ENCODE measurements around the gene IZUMO1.

DNA sequence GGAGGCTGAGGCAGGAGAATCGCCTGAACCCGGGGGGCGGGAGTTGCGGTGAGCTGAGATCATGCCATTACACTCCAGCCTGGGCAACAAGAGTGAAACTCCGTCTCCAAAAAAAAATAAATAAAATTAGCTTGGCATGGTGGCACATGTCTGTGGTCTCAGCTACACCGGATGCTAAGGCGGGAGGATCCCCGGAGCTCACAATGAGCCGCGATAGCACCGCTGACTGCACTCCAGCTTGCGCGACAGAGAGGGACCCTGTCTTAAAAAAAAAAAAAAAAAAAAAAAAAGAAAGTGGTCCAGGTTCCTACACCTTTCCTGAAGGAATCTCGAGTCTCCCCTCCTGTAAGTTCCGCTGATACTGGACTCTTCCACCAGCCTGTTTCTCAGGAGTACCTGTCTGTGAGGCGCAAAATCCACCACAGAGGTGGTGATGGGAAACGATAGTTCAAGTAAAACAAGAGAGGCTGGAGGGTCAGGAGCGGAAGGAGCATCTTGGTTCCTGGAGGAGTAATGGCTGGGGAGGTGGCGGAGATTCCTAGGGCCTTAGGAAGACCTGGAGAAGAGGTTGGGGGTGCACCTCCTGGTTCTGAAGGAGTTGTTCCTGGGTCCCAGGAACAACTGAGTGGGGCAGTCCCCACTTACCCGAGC, 5.3 kb upstream of the IZUMO1 start:
- TF ChIP-seq, protein P1, sequence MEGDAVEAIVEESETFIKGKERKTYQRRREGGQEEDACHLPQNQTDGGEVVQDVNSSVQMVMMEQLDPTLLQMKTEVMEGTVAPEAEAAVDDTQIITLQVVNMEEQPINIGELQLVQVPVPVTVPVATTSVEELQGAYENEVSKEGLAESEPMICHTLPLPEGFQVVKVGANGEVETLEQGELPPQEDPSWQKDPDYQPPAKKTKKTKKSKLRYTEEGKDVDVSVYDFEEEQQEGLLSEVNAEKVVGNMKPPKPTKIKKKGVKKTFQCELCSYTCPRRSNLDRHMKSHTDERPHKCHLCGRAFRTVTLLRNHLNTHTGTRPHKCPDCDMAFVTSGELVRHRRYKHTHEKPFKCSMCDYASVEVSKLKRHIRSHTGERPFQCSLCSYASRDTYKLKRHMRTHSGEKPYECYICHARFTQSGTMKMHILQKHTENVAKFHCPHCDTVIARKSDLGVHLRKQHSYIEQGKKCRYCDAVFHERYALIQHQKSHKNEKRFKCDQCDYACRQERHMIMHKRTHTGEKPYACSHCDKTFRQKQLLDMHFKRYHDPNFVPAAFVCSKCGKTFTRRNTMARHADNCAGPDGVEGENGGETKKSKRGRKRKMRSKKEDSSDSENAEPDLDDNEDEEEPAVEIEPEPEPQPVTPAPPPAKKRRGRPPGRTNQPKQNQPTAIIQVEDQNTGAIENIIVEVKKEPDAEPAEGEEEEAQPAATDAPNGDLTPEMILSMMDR (optimal IDR thresholded peaks at IDR 0.05 in 1 of 3, IDR thresholded peaks at IDR 0.05 in 1 of 3, conservative IDR thresholded peaks at IDR 0.05 in 1 of 3; ENCODE audit: extremely low read depth in 1 of 3, insufficient read depth in 2 of 3, low read length in 3 of 3): no peak
- no peak for TF ChIP-seq EZH2 (IDR thresholded peaks at IDR 0.05; ENCODE audit: low read length)
